B cell (primary cell): ENCODE data around the gene RAB3B.

Experiments used
- CTCF ChIP-seq: fragments of 200-600 bp; IDR thresholded peaks from one replicate; pipeline ENCODE4 v1.8.0; 2022; ENCODE audit warnings: antibody characterized with exemption, mild to moderate bottlenecking
- EZH2 ChIP-seq: IDR thresholded peaks from 2 replicates; pipeline ENCODE4 v1.6.1; 2012; ENCODE audit warnings: borderline replicate concordance, low read depth, mild to moderate bottlenecking, moderate library complexity, low read length; ENCODE audit not compliant: insufficient read depth, poor library complexity, severe bottlenecking

- TF ChIP-seq CTCF (no peak), EZH2 (no peak)
Measured at GRCh38 chr1:51870603-51871350, 119.7 kb downstream of the RAB3B start.
